ENCODE data around the gene SPINK6. TPM values are rescaled to one million over a fixed set of nuclear protein-coding genes. Genes with fewer than 3 reads are reported as not detected.

SPINK6 gene
- total RNA-seq, 4 donors from 2014 or later: not detected

DNA sequence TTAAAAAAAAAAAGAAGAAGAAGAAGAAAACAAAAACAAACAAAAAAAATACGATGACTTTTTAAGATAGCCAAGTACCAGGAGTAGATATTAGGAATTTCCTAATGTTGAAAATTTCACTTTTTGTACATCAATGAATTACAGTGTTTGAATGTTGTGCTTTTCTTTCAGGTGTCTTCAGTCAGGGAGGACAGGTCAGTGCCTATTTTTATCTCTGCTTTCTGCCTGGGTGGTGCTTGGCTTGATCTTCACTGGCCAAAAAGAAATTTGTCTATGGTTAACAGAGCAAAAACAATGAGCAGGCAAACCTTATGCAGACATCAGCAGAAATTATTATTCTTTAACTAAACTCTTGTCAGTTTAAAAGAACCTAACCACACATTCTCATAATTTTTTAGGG, 3.0 kb downstream of the SPINK6 start:
- Histone ChIP-seq H3K4me3 (replicated peaks in 1 of 3) (no peak overlapping the region), H3K27me3 (no peaks in the 10 kb centered on the region), H3K27ac (no peak overlapping the region), H3K9me3 (no peaks in the 10 kb centered on the region), H3K36me3 (no peaks in the 10 kb centered on the region), H3K4me1 (peaks cover 6 to 13% of the 10 kb centered on the region in 2 donors)
- TF ChIP-seq, protein P1, sequence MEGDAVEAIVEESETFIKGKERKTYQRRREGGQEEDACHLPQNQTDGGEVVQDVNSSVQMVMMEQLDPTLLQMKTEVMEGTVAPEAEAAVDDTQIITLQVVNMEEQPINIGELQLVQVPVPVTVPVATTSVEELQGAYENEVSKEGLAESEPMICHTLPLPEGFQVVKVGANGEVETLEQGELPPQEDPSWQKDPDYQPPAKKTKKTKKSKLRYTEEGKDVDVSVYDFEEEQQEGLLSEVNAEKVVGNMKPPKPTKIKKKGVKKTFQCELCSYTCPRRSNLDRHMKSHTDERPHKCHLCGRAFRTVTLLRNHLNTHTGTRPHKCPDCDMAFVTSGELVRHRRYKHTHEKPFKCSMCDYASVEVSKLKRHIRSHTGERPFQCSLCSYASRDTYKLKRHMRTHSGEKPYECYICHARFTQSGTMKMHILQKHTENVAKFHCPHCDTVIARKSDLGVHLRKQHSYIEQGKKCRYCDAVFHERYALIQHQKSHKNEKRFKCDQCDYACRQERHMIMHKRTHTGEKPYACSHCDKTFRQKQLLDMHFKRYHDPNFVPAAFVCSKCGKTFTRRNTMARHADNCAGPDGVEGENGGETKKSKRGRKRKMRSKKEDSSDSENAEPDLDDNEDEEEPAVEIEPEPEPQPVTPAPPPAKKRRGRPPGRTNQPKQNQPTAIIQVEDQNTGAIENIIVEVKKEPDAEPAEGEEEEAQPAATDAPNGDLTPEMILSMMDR (IDR thresholded peaks at IDR 0.05): no peak
- TF ChIP-seq POLR2A (IDR thresholded peaks at IDR 0.05): no peak
- DNase-seq: no peak
- intact Hi-C loops (cut with DNase I): no loop called here
- 68 to 81% methylated on average over 1 of the region's 1 CpG for WGBS, 2 donors

DNA sequence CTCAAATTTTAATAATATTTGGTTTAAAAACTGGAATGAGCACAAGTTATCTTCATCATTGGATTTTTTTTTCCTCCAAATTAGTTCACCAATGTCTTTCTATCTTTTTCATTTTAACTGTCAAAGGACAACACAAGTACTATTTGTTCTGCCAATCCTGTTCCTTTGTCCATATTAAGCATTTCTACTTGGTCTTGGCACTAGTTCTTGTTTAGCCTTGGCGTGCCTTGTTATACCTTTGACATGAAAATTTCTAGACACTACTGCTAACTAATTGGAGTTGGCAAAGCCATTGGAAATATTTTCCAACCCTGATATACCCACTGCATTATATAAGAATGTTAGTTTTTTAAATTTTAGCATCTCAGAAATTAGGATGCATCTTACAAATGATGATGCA, 3.8 kb downstream of the SPINK6 start:
- Histone ChIP-seq H3K27ac (no peak overlapping the region), H3K27me3 (no peaks in the 10 kb centered on the region), H3K9me3 (no peaks in the 10 kb centered on the region), H3K36me3 (no peaks in the 10 kb centered on the region), H3K4me1 (peaks cover 6 to 13% of the 10 kb centered on the region in 2 donors), H3K4me3 (replicated peaks in 1 of 3) (no peak overlapping the region)
- 83 to 87% methylated on average over 1 of the region's 1 CpG for whole genome bisulfite sequencing, 2 donors
- intact Hi-C loops (cut with DNase I): no loop called here
- DNase-seq: no peak
- TF ChIP-seq, protein P1 (IDR thresholded peaks at IDR 0.05): no peak
- TF ChIP-seq POLR2A (IDR thresholded peaks at IDR 0.05): no peak

DNA sequence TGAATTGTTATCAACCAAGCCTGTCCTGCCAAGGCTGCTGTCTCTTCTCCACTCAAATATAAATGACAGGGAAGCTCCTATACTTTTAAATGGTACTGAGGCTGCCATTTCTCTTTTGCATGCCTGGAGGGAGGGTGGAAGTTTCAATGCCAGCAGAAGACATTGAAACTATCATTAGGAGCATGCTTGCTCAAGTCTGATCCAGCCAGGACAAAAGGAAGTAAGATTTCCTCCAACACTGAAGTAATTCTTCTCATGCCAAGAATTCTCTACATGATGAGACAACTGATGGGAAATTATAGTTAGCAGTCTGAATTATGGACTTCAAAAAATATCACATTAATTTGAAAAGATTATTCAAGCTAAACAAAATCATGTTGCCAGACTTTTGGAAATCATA, 5.4 kb downstream of the SPINK6 start:
- no peak overlapping the region for H3K27ac ChIP-seq
- peaks cover 6 to 13% of the 10 kb centered on the region in 2 donors for H3K4me1 ChIP-seq
- TF ChIP-seq POLR2A (IDR thresholded peaks at IDR 0.05): no peak
- TF ChIP-seq, protein P1 (IDR thresholded peaks at IDR 0.05): no peak
- no peak overlapping the region for H3K4me3 ChIP-seq (replicated peaks in 1 of 3)
- intact Hi-C loops (cut with DNase I): no loop called here
- no peaks in the 10 kb centered on the region for H3K9me3 ChIP-seq
- no peaks in the 10 kb centered on the region for H3K36me3 ChIP-seq
- H3K27me3 ChIP-seq: no peaks in the 10 kb centered on the region
- DNase-seq: no peak

DNA sequence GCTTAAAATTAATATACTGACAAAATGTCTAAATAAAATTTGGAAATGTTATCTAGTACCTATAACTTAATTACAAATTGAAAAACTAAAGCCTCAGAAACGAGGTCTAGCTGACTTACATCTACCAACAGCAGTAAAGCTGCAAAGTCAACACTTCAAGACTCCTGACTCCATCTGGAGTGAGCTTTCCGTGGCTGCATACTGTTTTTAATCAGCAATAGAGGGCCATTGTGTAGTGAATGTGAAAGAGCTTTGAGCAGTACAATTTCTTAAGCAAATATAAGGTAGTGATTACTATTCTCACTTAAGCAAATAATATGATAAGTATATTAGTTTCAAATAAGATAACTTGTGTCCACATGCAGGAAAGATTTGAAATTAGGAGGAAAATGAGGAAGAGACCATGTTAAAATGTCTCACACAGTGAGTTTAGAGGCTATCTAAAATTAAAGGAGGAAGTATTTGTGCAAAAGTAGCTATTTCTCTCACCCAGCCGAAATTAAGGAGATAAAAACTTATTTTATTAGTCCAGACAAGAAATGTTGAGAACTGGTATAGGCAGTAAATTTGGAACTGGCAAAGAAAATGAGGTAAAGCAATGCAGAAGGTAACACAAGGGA, 6.4 kb downstream of the SPINK6 start:
- 42 to 50% methylated on average over 3 of the region's 3 CpGs for WGBS, 2 donors
- DNase-seq: no peak
- no peaks in the 10 kb centered on the region for H3K27me3 ChIP-seq
- no peaks in the 10 kb centered on the region for H3K9me3 ChIP-seq
- intact Hi-C loops (cut with DNase I): no loop called here
- H3K4me1 ChIP-seq: peaks cover 6 to 13% of the 10 kb centered on the region in 2 donors
- H3K4me3 ChIP-seq (replicated peaks in 1 of 3): no peak overlapping the region
- no peaks in the 10 kb centered on the region for H3K36me3 ChIP-seq
- no peak for TF ChIP-seq POLR2A (IDR thresholded peaks at IDR 0.05)
- TF ChIP-seq, protein P1 (IDR thresholded peaks at IDR 0.05): no peak
- H3K27ac ChIP-seq: no peak overlapping the region

DNA sequence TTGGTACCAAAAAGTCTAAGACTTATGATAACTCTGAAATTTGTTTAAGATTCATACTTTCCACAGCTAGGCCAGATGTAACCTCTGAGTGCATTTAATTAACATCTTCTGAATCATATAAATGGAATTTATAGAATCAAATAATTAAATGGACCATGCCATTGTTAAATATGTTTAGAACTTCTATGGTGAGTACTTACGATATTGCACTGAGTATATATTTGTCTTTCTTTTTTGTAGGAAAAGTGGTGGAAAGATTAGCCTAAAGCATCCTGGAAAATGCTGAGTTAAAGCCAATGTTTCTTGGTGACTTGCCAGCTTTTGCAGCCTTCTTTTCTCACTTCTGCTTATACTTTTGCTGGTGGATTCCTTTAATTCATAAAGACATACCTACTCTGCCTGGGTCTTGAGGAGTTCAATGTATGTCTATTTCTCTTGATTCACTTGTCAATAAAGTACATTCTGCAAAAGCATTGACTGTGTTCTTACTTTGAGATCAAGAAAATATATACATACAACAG, 11.9 kb downstream of the SPINK6 start:
- 81 to 82% methylated on average over 1 of the region's 1 CpG for WGBS, 2 donors
- H3K27me3 ChIP-seq: no peaks in the 10 kb centered on the region

More for the DNA sequence above, 11.9 kb downstream of the SPINK6 start:
- no peak overlapping the region for H3K4me3 ChIP-seq (replicated peaks in 1 of 3)
- H3K27ac ChIP-seq: no peak overlapping the region
- TF ChIP-seq POLR2A (IDR thresholded peaks at IDR 0.05): no peak
- TF ChIP-seq, protein P1 (IDR thresholded peaks at IDR 0.05): no peak
- intact Hi-C loops (cut with DNase I): no loop called here
- no peaks in the 10 kb centered on the region for H3K36me3 ChIP-seq
- no peak for DNase-seq
- H3K4me1 ChIP-seq: no peaks in the 10 kb centered on the region
- H3K9me3 ChIP-seq: no peaks in the 10 kb centered on the region
